Loucy (cell line): ENCODE measurements around the gene MTREX.

Source experiments
- CTCF ChIP-seq: fragments of 200-600 bp; sonication (generic); conservative IDR thresholded peaks from 2 replicates; pipeline ENCODE4 v1.5.1; 2014; ENCODE audit warnings: mild to moderate bottlenecking, antibody characterized with exemption, low read length
- EZH2phosphoT487 ChIP-seq: fragments of 200-600 bp; IDR thresholded peaks from 2 replicates; pipeline ENCODE4 v1.6.1; 2018; ENCODE audit warnings: antibody characterized with exemption, mild to moderate bottlenecking, moderate library complexity, borderline replicate concordance

GRCh38 chr5:55384072-55384471 is 76.3 kb downstream of the MTREX start:
- no peak for TF ChIP-seq CTCF
- no peak for TF ChIP-seq EZH2phosphoT487
